Ishikawa (cell line): ENCODE measurements around the gene DSEL.

Source experiments
- EP300 ChIP-seq: IDR thresholded peaks from 2 replicates; pipeline ENCODE4 v1.6.1; 2012; ENCODE audit warnings: borderline replicate concordance
- TAF1 ChIP-seq: IDR thresholded peaks from 2 replicates; pipeline ENCODE4 v1.6.1; 2012; ENCODE audit warnings: low read depth, mild to moderate bottlenecking
- TCF12 ChIP-seq: IDR thresholded peaks from 2 replicates; pipeline ENCODE4 v1.6.1; 2012; ENCODE audit warnings: low read depth
- YY1 ChIP-seq: IDR thresholded peaks from 2 replicates; pipeline ENCODE4 v1.6.1; 2012; ENCODE audit warnings: low read depth
- TF ChIP-seq, protein P1 (sequence below): IDR thresholded peaks from 2 replicates; pipeline ENCODE4 v1.6.1; 2012; ENCODE audit warnings: low read depth, mild to moderate bottlenecking

DNA sequence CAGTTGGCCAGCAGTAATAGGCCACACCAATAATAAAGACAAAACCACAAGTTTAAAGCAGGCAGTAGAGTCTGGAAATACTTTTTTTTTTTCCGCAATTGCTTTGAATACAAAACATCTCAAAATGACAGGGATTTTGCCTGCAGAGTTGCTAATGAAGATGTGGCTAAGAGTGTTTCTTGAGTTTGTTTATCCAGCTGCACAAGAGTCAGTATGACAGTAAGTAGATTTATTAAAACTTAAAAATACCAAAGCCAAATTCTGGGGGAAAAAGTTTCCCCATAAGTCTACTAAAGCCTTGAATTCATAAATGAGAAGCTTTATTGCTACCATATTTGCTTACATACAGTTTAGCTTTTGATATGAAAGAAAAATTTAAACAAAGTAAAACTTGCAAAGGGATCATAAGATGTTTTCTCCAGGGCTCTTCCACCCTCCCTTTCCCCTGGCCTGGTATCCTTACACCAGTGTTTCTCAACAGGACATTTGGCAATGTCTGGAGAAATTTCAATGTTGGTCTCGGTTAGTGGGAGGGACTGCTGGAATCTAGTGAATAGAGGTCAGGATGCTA, 3.9 kb upstream of the DSEL start:
- TF ChIP-seq YY1 (no peak), TCF12 (no peak), EP300 (no peak), TAF1 (no peak)
- TF ChIP-seq, protein P1, sequence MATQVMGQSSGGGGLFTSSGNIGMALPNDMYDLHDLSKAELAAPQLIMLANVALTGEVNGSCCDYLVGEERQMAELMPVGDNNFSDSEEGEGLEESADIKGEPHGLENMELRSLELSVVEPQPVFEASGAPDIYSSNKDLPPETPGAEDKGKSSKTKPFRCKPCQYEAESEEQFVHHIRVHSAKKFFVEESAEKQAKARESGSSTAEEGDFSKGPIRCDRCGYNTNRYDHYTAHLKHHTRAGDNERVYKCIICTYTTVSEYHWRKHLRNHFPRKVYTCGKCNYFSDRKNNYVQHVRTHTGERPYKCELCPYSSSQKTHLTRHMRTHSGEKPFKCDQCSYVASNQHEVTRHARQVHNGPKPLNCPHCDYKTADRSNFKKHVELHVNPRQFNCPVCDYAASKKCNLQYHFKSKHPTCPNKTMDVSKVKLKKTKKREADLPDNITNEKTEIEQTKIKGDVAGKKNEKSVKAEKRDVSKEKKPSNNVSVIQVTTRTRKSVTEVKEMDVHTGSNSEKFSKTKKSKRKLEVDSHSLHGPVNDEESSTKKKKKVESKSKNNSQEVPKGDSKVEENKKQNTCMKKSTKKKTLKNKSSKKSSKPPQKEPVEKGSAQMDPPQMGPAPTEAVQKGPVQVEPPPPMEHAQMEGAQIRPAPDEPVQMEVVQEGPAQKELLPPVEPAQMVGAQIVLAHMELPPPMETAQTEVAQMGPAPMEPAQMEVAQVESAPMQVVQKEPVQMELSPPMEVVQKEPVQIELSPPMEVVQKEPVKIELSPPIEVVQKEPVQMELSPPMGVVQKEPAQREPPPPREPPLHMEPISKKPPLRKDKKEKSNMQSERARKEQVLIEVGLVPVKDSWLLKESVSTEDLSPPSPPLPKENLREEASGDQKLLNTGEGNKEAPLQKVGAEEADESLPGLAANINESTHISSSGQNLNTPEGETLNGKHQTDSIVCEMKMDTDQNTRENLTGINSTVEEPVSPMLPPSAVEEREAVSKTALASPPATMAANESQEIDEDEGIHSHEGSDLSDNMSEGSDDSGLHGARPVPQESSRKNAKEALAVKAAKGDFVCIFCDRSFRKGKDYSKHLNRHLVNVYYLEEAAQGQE: no peak
